ENCODE results near the gene VILL. TPM values are rescaled to one million over a fixed set of nuclear protein-coding genes. Genes with fewer than 3 reads are reported as not detected.

The VILL gene
- polyA plus RNA-seq, 1 of the 3 experiments (the other 2 are of a cell fraction): 8.8 TPM

- Histone ChIP-seq H3K27ac (ENCODE audit: low read depth in 2 of 2, low read length in 1 of 2) (no peak overlapping the region), H4K20me1 (ENCODE audit: insufficient read depth) (no peaks in the 10 kb centered on the region), H3K79me2 (ENCODE audit: insufficient read depth) (no peaks in the 10 kb centered on the region), H3K4me3 (ENCODE audit: low read depth in 2 of 2, low read length in 1 of 2) (no peak overlapping the region; a peak in 1 of 4 replicates), H3K36me3 (replicated peaks in 1 of 2; ENCODE audit: control insufficient read depth in 1 of 2, insufficient read depth in 2 of 2, low read length in 1 of 2) (peaks cover 0 to 24% of the 10 kb centered on the region in 2 experiments), H3K4me2 (no peak overlapping the region), H2AFZ (ENCODE audit: low read depth) (no peak overlapping the region), H3F3A (replicated peaks; ENCODE audit: insufficient read depth) (no peaks in the 10 kb centered on the region), H3K27me3 (ENCODE audit: insufficient read depth) (no peaks in the 10 kb centered on the region), H3K9me3 (no peaks in the 10 kb centered on the region), H3K9ac (no peak overlapping the region), H3K9me2 (no peaks in the 10 kb centered on the region), H3K4me1 (ENCODE audit: control insufficient read depth in 1 of 2, insufficient read depth in 2 of 2, low read depth in 1 of 2, low read length in 1 of 2) (no peaks in the 10 kb centered on the region; a peak in 1 of 4 replicates)
- DNase-seq: peak; percentile 71
- WGBS (ENCODE audit: low lambda C conversion rate): 66% methylated on average over 7 of the region's 14 CpGs
- TF ChIP-seq CHD2 (IDR thresholded peaks at IDR 0.05; ENCODE audit: low read length, partially characterized antibody) (no peak), TCF12 (IDR thresholded peaks at IDR 0.05) (no peak), MXI1 (IDR thresholded peaks at IDR 0.05; ENCODE audit: low read depth, low read length) (no peak), EP300 (IDR thresholded peaks at IDR 0.05; ENCODE audit: borderline replicate concordance in 1 of 2, low read depth in 1 of 2, low read length in 1 of 2) (no peak), IRF3 (IDR thresholded peaks at IDR 0.05; ENCODE audit: low read depth, low read length) (no peak), RAD21 (IDR thresholded peaks at IDR 0.05; ENCODE audit: low read length) (peak; percentile 64), SMC3 (IDR thresholded peaks at IDR 0.05; ENCODE audit: low read depth, low read length) (peak; percentile 71)
- TF ChIP-seq, protein P1, sequence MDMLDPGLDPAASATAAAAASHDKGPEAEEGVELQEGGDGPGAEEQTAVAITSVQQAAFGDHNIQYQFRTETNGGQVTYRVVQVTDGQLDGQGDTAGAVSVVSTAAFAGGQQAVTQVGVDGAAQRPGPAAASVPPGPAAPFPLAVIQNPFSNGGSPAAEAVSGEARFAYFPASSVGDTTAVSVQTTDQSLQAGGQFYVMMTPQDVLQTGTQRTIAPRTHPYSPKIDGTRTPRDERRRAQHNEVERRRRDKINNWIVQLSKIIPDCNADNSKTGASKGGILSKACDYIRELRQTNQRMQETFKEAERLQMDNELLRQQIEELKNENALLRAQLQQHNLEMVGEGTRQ (IDR thresholded peaks at IDR 0.05; ENCODE audit: borderline replicate concordance, low read depth, low read length): no peak
- TF ChIP-seq, protein P2, sequence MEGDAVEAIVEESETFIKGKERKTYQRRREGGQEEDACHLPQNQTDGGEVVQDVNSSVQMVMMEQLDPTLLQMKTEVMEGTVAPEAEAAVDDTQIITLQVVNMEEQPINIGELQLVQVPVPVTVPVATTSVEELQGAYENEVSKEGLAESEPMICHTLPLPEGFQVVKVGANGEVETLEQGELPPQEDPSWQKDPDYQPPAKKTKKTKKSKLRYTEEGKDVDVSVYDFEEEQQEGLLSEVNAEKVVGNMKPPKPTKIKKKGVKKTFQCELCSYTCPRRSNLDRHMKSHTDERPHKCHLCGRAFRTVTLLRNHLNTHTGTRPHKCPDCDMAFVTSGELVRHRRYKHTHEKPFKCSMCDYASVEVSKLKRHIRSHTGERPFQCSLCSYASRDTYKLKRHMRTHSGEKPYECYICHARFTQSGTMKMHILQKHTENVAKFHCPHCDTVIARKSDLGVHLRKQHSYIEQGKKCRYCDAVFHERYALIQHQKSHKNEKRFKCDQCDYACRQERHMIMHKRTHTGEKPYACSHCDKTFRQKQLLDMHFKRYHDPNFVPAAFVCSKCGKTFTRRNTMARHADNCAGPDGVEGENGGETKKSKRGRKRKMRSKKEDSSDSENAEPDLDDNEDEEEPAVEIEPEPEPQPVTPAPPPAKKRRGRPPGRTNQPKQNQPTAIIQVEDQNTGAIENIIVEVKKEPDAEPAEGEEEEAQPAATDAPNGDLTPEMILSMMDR (IDR thresholded peaks at IDR 0.05): peak; percentile 62
- TF ChIP-seq, protein P3, sequence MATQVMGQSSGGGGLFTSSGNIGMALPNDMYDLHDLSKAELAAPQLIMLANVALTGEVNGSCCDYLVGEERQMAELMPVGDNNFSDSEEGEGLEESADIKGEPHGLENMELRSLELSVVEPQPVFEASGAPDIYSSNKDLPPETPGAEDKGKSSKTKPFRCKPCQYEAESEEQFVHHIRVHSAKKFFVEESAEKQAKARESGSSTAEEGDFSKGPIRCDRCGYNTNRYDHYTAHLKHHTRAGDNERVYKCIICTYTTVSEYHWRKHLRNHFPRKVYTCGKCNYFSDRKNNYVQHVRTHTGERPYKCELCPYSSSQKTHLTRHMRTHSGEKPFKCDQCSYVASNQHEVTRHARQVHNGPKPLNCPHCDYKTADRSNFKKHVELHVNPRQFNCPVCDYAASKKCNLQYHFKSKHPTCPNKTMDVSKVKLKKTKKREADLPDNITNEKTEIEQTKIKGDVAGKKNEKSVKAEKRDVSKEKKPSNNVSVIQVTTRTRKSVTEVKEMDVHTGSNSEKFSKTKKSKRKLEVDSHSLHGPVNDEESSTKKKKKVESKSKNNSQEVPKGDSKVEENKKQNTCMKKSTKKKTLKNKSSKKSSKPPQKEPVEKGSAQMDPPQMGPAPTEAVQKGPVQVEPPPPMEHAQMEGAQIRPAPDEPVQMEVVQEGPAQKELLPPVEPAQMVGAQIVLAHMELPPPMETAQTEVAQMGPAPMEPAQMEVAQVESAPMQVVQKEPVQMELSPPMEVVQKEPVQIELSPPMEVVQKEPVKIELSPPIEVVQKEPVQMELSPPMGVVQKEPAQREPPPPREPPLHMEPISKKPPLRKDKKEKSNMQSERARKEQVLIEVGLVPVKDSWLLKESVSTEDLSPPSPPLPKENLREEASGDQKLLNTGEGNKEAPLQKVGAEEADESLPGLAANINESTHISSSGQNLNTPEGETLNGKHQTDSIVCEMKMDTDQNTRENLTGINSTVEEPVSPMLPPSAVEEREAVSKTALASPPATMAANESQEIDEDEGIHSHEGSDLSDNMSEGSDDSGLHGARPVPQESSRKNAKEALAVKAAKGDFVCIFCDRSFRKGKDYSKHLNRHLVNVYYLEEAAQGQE (IDR thresholded peaks at IDR 0.05; ENCODE audit: low read depth, low read length): no peak
- TF ChIP-seq, protein P4, sequence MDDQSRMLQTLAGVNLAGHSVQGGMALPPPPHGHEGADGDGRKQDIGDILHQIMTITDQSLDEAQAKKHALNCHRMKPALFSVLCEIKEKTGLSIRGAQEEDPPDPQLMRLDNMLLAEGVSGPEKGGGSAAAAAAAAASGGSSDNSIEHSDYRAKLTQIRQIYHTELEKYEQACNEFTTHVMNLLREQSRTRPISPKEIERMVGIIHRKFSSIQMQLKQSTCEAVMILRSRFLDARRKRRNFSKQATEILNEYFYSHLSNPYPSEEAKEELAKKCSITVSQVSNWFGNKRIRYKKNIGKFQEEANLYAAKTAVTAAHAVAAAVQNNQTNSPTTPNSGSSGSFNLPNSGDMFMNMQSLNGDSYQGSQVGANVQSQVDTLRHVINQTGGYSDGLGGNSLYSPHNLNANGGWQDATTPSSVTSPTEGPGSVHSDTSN (IDR thresholded peaks at IDR 0.05): no peak
- CTCF ChIA-PET: interaction anchor here (0.8 to 5.4 kb wide), 18 partner anchors 9 to 161 kb away, joined by 3 to 77 read pairs (median 4); partner anchors contain the start of gene OXSR1
- POLR2A ChIA-PET: interaction anchor here (1.3 kb wide), 1 partner anchor 25 kb away, joined by 4 read pairs; the partner anchor contains the start of gene PLCD1
These were observed 14.0 kb downstream of the VILL start for GRCh38 chr3:38004415-38005075.

Data from SK-N-SH (cell line).